PFSK-1 (cell line): ENCODE measurements around the gene ANKS1A.

Experiments used
- FOXP2 ChIP-seq: optimal IDR thresholded peaks from 2 replicates; pipeline ENCODE3; 2011; ENCODE audit warnings: borderline replicate concordance, control low read depth, inconsistent platforms; ENCODE audit not compliant: insufficient read depth; ENCODE audit errors: extremely low read length, extremely low read depth
- POLR2AphosphoS5 ChIP-seq: IDR thresholded peaks from 2 replicates; pipeline ENCODE4 v1.6.1; 2012; ENCODE audit warnings: low read depth, mild to moderate bottlenecking, control low read depth, low read length, moderate library complexity
- REST ChIP-seq, 2 experiments: IDR thresholded peaks; 2 replicates each; pipeline versions ENCODE4 v1.6.1 to v1.8.0; 2011 to 2012; ENCODE audit warnings: low read depth in 2 of 2, low read length in 2 of 2, control low read depth in 1 of 2, inconsistent platforms in 1 of 2, mild to moderate bottlenecking in 1 of 2, moderate library complexity in 1 of 2; ENCODE audit not compliant: insufficient read depth in 1 of 2
- SIN3A ChIP-seq: IDR thresholded peaks from 2 replicates; pipeline ENCODE4 v1.6.1; 2012; ENCODE audit warnings: mild to moderate bottlenecking, low read length, moderate library complexity, borderline replicate concordance; ENCODE audit not compliant: insufficient read depth
- TAF1 ChIP-seq: IDR thresholded peaks from 2 replicates; pipeline ENCODE4 v1.6.1; 2012; ENCODE audit warnings: low read length, control low read depth, borderline replicate concordance; ENCODE audit not compliant: insufficient read depth

ANKS1A gene

GRCh38 chr6:35070111-35070510, 181.1 kb downstream of the ANKS1A start:
- TF ChIP-seq POLR2AphosphoS5: no peak
- no peak for TF ChIP-seq SIN3A
- no peak for TF ChIP-seq REST (IDR thresholded peaks at IDR 0.05; ENCODE audit: insufficient read depth in 1 of 2, low read depth in 2 of 2, low read length in 2 of 2)
- no peak for TF ChIP-seq FOXP2
- TF ChIP-seq TAF1: no peak

- TF ChIP-seq SIN3A (no peak), REST (IDR thresholded peaks at IDR 0.05; ENCODE audit: insufficient read depth in 1 of 2, low read depth in 2 of 2, low read length in 2 of 2) (no peak), TAF1 (no peak), FOXP2 (no peak), POLR2AphosphoS5 (no peak)
Observed at GRCh38 chr6:35071347-35071994, 182.4 kb downstream of the ANKS1A start.

GRCh38 chr6:35072051-35072697, 183.1 kb downstream of the ANKS1A start:
- TF ChIP-seq FOXP2: no peak
- TF ChIP-seq TAF1: no peak
- no peak for TF ChIP-seq POLR2AphosphoS5
- no peak for TF ChIP-seq REST (IDR thresholded peaks at IDR 0.05; ENCODE audit: insufficient read depth in 1 of 2, low read depth in 2 of 2, low read length in 2 of 2)
- TF ChIP-seq SIN3A: no peak

GRCh38 chr6:35072698-35073055, 183.6 kb downstream of the ANKS1A start:
- TF ChIP-seq SIN3A (no peak), FOXP2 (no peak), POLR2AphosphoS5 (no peak), REST (IDR thresholded peaks at IDR 0.05; ENCODE audit: insufficient read depth in 1 of 2, low read depth in 2 of 2, low read length in 2 of 2) (no peak), TAF1 (no peak)
